GM10266 (cell line): ENCODE data around the gene TESMIN.
A peak's percentile ranks its signal among the peaks of the same experiment; 100 is the strongest.

Experiments
- DNase-seq: peaks from one replicate; pipeline ENCODE4 v3.0.0; 2012; ENCODE audit errors: extremely low spot score
- TF ChIP-seq, protein P1 (sequence below): IDR thresholded peaks from 2 replicates; pipeline ENCODE4 v1.5.1; 2012; ENCODE audit warnings: mild to moderate bottlenecking, low read depth; ENCODE audit not compliant: control insufficient read depth, insufficient read depth; ENCODE audit errors: missing control alignments

TESMIN gene

DNA sequence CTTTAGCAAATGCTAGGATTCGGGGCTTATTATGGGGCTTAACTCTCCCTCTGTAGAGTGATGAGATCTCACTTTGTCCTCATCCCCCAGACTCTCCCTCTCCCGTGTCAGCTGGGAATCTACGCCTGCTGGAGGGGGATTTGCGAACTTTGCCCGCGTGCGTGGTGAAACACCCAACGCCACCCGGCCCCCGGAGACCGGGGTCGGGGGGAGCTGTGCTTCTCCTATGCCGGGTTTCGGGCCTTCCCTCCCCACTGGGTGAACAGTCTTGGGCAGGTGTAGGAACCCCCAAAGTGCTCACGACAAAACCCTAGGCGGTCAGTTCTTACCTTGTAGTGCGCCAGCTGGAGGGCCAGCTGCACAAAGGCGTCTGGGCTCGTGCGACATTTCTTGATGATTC is 21.6 kb upstream of the TESMIN start:
- TF ChIP-seq, protein P1, sequence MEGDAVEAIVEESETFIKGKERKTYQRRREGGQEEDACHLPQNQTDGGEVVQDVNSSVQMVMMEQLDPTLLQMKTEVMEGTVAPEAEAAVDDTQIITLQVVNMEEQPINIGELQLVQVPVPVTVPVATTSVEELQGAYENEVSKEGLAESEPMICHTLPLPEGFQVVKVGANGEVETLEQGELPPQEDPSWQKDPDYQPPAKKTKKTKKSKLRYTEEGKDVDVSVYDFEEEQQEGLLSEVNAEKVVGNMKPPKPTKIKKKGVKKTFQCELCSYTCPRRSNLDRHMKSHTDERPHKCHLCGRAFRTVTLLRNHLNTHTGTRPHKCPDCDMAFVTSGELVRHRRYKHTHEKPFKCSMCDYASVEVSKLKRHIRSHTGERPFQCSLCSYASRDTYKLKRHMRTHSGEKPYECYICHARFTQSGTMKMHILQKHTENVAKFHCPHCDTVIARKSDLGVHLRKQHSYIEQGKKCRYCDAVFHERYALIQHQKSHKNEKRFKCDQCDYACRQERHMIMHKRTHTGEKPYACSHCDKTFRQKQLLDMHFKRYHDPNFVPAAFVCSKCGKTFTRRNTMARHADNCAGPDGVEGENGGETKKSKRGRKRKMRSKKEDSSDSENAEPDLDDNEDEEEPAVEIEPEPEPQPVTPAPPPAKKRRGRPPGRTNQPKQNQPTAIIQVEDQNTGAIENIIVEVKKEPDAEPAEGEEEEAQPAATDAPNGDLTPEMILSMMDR: no peak
- no peak for DNase-seq

DNA sequence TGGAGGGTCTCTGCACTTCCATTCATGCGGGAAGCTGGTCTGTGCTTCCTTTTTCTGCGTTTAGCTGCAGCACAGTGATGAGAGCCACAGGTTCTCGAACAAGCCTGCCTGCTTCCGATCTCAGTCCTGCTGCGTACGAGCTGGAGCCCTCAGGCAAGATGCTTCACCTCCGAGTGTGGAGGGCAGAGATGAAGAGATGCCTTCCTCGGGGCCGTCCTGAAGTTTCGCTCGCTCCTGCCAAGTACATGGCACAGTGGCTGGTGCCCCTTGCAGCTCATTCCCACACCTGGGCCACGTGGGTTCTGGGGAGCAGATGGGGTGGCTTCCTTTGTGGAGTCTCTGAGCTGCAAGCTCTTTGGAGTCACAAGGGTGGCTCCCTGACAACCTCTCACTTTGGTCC is 19.5 kb upstream of the TESMIN start:
- no peak for DNase-seq
- TF ChIP-seq, protein P1: no peak

DNA sequence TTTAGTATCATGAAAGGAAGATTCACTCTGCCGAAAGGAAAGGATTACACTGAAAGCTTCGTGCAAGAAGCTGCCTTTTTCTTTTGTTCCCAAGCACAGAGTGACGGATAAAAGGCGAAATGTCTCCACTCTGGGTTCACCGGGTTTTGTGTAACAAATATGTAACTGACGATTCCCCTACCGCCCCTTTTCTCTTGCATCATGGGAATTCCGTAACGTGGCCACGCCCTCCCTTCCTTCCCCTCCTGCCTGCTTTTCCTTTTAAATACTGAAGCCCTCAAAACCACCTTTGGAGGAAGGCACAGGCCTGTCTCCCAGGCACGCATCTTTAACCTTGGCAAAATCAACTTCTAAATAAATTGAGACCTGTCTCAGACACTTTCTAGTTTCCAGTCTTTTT is 16.4 kb upstream of the TESMIN start:
- DNase-seq: no peak
- TF ChIP-seq, protein P1: no peak

DNA sequence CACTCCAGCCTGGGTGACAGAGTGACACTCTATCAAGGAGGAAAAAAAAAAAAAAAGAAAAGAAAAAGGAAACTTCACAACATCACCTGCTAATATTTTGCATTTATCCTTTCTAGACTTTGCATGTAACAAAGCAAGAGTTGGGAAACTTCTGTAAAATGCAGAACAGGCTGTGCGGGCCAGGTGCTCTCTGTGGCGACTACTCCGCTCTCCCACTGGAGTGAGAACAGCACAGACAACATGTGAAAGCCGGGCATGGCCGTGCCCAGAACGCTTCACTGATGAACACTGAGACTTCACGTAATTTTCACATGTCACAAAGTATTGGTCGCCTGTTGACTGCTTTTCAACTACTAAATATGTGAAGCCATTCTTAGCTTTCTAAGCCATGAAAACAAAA is 15.5 kb upstream of the TESMIN start:
- DNase-seq: no peak
- TF ChIP-seq, protein P1: no peak

DNA sequence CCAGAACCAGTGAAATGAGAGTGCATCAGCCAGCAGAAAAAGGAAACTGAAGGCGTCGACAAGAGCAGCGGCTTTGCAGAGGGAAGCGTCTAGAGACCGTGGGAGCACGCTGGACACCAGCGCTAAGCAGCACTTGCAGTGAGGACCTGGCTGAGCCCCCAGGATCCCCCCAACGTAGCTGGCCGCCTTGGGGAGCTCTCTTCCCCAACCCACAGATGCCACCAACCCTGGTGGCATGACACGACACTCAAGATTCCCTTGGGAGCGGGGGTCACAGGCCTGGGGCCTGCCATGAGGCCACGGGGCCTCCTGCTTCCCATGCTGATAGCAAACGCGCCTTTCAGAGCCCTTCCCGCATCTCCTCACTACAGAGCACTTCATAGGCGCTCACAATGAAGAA is 13.4 kb upstream of the TESMIN start:
- DNase-seq: no peak
- TF ChIP-seq, protein P1: no peak

DNA sequence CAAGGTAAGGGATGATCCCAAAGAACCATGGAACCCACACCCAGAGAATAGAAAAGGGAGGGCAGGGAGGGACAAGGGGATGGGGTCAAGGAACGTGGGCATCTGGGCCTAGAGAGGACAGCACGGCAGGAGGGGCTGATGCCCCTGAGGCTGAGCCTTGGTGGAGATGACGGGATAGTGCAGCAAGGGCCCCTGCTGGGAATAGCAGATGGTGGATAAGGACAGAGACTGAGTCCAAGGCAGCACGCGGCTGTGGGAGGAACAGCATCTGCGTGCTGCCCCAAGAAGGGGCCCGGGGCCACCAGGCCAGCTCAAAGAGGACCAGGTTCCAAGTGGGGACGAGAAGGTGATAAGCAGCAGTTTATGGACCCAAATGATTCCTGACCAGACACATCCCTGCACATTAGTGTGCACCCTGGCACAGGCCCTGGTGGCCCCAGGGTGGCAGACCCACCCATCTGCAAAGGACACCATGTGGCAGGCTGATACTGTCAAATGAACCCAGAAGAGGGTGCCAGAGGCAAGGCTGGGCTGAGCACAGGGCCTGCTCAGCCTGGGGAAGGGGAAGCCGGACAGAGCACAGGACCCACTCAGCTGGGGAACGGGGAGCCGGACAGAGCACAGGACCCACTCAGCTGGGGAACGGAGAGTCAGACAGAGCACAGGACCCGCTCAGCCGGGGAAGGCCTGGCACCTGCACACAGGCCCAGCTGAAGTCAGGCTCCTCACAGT is 12.8 kb upstream of the TESMIN start:
- TF ChIP-seq, protein P1: peak; percentile 28
- no peak for DNase-seq

DNA sequence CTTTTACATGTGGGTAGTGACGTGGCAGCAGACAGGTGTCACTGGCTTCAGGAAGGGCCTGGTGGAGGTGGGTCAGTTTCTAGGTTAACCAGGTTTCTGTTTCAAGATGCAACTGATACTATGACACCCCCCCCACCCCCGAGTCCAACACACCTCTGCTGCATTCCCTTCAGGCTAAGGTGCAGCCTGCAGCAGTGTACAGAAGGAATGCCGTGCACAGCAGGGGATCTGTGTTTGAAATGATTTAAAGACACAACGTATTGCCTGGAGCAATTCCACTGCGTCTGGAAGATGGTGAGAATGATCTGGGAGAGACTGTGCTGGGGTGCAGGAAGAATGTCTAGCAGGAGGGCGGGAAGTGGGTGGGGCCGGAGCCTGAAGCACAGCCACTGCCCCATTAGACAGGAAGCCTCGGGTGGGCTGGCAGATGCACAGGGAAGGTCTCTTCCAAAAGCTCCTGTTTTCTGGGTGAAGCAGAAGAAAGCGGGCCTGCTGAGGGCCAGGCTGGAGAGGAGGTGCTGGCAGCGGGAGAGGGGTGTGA is 11.9 kb upstream of the TESMIN start:
- TF ChIP-seq, protein P1: no peak
- DNase-seq: no peak
